HG03521 (cell line): ENCODE results near the gene ITPRID1.
"Not testable (repeated sequence)": the region's sequence is repeated elsewhere in the genome, so short reads cannot be mapped to it uniquely, and the experiment has no call there.

Experiments
- ATAC-seq: cut with Tn5 transposase; IDR thresholded peaks from one replicate; pipeline ENCODE4 v1.9.1; 2021; ENCODE audit warnings: mild to moderate bottlenecking, moderate library complexity; ENCODE audit not compliant: unreplicated experiment

The ITPRID1 gene

DNA sequence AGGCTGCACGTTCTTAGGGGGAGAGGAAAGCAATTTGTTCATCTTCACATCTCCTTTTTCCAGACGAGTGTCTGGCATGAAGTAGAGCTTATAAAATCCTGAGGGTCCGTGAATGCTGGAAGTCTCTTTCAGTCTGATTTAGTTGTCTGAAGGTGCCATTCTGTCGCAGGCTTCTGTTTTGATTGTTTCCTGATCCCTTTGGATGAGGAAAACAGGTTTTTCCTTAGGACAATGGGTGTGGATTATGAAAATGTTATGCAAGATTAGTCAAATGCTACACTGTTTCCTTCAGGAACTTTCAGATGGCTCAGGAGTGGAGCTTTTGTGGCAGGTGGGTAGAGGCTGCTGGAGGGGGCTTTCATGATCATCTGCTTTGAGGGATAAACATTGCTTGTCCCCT, at the start of gene ITPRID1:
Gene ITPRID1, plus strand, starts transcription at position 301 of the 400 bp plus-strand sequence. CDS start 38,935 bp downstream, outside the sequence.
- ATAC-seq, result no peak

DNA sequence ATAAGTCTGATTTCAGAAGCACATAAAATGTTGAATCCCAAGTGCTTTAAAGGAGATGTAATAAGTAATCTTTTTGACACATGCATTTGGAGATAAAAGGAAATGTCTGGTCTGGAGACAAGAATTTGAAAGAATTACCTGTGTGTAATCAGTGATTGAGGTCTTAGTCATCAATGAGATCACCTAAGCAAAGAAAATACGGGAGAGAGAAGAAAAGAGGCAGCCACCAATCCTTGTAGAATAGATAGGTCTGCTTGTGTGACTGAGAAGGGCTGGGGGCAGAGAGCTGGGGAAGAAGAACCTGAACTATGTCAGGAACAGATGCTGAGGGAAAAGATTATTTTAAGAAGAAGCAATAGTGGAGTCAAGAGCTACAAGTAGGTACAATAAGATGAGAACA, 49.3 kb upstream of the ITPRID1 start:
- ATAC-seq, result no peak

DNA sequence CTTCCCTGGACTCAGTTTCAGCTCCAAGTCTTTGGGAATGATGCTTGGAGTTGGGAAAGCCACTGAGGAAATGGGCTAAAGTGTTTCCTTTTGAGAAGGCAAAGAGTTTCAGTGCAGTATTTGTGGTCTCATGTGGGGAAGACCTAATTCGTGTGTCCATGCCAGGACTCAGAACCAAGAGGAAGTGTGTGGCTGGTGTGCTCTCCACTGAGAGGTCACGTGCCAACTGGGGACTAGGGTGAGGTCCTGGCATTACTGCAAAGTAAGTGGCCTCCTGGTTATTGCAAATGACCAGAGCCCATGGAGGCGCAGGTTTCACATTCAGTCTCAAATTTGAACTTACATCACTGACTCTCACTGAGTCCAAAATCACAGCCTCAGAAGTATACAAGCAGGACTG, 48.6 kb upstream of the ITPRID1 start:
- no peak for ATAC-seq

DNA sequence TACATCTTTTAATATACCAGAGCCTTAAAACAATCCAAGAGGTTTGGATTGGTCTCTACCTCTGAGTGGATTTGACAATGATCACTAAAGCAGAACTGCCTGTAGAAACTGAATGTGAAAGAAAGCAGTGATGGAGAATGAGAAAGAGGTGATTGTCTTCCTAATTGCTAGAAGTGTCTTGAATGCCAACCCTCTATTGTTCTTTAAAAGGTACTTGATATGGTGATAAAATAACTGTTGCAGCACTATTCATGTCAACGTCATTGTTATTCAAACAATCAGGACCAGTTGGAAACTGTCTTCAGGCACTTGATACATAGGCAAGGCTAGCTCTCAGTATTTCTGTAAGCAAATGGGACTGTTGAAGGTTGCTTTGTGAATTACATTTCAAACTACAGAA, 47.9 kb upstream of the ITPRID1 start:
- no peak for ATAC-seq

DNA sequence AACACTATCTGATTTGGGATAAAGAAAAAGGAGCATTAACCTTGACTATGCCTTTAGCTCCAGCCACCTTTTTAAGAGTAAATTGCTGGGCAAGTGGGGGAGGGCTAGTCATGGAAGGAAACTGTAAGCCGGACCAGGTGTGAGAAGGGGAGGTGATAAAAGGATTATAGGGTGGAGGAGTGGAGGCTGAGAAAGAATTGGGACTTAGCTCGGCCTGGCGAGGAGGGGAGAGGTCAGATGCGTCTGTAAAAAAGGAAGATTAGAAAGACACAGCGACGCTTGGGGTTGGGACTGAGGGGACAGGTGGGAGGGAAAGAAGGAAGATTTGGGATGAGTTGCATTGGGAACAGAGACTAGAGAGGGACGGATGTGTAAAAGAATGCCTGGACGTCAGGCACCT, 43.0 kb upstream of the ITPRID1 start:
- ATAC-seq, result not testable (repeated sequence)

DNA sequence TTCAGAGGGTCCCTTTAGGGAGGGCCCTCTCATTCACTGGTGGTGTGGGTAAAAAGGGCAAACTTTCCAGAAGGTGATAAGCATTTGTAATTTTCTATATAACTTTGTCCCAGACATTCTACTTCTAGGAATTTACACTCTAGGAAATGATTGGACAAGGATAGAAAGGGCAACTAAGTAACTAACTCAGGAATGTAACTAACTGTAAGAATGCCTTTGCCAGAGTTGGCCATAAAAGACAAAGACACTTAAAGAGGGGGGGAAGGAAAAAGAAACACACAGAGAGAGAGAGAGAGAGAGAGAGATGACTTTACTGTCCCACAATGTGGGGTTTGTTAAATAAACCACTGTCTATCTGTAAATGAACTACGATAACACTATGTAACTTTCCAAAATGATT, 38.5 kb upstream of the ITPRID1 start:
- no peak for ATAC-seq

DNA sequence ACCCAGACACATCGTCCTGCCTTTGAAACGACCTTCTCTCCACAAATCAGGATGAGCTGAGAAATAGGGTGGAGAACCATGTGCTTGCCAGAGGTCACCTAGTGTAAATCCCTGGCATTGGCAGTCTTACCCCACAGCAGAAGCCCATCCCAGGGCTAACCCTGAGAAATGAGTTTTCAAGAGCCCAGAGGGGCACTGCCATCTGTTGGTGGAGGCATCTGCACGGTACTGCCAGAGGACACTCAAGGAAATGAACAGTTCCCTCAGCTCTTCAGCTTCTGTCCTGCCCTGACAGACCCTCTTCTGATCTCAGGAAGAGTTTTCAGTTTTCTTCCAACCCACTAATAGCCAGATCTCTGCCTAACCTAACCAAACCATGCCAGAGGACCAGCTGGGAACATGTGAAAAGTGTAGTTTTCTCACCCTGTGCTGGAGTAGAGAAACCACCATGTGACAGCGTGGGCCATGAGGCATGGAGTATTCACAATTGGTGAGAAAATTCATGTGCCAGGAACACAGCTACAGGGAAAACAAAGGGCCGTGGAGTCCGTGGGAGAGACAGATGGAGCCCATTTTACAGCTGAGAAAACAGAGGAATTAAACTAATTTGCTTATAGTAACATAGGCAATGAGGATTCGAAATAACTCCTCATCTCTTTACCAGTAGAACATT, 37.7 kb upstream of the ITPRID1 start:
- ATAC-seq, result no peak

GRCh38 chr7:31476941-31477677, 36.8 kb upstream of the ITPRID1 start:
- no peak for ATAC-seq

DNA sequence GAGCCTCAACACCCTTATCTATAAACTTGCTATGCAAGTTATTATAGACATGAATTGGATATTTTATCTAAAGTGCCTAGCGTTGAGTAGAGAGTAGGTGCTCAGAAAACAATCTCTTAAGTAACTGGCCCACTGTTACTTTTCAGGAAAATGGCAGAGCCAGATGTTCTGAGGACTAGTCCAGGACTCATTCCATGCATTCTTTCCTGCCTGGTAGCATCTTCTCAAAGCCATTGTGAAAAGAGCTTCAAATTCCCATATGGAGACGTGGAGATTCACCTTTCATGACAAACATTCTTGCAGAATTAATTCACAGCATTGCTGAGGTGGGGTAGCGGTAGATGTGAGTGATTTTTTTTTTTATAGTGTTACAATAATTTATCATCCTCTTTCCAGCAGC, 35.9 kb upstream of the ITPRID1 start:
- no peak for ATAC-seq

DNA sequence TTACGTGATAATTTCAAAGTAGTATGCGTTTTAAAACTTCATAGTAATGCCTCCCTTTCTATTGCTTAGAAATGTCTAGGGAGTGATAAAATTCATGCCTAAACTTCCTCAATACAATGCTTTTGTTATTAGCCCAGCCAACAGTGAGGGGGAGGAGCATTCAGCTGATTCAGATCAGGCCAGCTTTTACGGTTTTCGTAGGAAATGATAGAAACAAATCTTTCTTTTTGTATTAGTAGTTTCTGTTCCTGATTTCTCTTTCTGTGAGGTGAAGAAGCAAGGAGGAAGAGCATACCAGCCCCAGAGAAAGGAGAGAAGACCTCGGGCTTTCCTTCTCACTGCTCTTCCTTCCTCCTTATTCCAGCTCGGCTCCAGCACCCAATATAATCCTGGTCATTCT, 35.2 kb upstream of the ITPRID1 start:
- ATAC-seq, result peak; percentile 75

DNA sequence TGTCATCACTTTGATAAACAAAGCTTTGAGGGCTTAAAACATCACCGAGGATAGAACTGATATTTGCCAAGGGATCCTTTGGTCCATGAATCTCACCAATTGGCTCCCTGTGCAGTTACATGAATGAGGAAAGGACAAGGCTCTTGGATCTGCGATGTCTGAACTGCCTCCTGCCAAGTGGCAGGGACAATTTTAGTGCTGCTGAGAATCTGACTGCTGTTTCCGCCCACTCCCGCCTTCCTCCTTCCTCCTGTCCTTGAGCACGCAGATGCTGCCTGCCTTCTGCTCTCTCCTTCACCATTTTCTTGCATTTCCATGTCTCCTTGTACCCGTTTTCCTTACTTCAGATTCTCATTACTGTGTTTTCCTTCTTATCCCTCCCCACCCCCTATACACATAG, 26.8 kb upstream of the ITPRID1 start:
- no peak for ATAC-seq

- ATAC-seq, result no peak
Measured at GRCh38 chr7:31487476-31487875, 26.4 kb upstream of the ITPRID1 start.

- peak; percentile 92 for ATAC-seq
Measured at GRCh38 chr7:31488562-31489203, 25.2 kb upstream of the ITPRID1 start.

DNA sequence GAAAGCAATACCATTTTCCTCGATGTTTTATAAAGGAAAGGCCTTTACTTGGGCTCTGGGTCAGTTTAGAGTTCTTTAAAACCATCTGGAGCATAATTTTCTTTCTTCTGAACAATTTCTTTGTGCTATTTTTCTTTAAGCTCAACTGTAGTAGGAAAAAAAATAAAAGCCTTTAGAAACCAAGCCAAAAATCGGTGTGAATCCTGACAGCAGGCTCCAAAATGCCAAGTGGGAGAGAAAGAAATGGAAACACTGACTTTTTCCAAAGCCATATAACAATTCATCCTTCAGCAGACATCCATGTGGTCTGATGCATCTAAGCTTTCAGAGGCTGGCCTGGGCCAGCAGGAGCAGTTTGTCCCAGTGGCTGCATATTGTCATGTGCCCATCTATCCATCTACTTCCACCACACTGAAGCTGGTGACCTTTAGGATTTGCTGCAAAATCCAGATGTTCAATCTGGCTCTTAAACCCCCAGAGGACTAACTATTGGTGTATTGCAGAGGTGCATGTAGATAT, 23.0 kb upstream of the ITPRID1 start:
- ATAC-seq, result no peak

GRCh38 chr7:31492086-31492485, 21.8 kb upstream of the ITPRID1 start:
- no peak for ATAC-seq

GRCh38 chr7:31493714-31494181, 20.1 kb upstream of the ITPRID1 start:
- no peak for ATAC-seq

DNA sequence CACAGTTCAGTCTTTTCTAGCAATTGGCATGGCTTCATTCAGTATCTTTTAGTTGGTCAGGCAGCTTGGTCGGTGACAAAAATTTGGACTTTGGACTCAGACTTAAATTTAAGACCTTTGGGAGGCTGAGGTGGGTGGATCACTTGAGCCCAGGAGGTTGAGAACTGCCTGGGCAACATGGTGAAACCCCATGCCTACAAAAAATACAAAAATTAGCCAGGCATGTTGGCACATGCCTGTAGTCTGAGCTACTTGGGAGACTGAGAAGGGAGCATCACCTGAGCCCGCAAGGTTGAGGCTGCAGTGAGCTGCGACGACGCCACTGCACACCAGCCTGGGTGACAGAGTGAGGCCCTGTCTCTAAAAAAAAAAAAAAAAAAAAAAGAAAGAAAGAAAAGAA, 19.5 kb upstream of the ITPRID1 start:
- no peak for ATAC-seq

DNA sequence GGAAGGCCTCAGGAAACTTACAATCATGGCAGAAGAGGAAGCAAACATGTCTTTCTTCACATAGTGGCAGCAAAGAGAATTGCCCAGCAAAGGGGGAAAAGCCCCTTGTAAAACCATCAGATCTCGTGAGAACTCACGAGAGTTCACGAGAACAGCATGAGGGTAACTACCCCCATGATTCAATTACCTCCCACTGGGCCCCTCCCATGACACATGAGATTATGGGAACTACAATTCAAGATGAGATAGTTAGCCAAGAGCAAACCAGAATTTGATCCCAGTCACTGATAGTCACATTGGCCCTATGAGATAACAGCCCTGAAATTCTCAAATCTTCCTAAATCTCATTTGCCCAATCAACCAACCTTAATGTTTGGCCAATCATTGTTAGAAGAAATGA, 18.2 kb upstream of the ITPRID1 start:
- ATAC-seq, result no peak

DNA sequence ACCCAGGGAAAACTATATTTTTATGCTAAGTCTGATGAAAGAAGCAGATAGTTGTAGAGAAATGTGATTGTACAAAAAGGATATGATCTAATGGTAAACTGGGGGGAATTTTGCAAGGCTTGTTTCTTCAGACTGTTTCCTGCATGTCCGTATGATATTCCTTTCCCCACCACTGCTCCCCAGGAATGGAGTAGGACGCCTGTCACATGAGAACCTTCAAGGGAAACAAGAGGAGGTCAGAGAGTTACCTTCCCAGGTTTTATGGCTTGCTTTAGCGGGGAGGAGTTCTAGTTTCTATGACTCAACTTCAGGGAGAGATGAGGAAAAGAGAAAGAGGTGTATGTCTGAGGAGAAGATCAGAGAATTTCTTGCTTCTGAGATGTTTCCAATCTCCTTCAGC, 16.4 kb upstream of the ITPRID1 start:
- ATAC-seq, result no peak

DNA sequence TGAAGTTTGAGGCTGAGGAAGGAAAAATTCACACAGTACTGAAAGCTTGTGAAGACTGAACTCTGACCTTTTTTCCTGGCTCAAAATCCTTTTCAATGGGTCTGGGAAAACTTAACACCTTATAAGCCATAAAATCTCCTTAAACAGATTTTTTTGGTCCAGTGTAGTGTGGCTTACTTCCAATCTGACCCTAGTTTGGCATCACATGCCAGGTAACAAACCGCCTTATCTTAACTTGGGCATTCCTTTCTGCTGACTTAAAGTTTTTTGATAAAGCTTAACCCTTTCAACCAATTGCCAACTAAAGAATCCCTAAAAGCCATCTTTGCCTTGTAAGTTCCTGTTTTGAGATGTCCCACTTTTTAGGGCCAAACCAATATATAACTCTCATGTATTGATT, 13.2 kb upstream of the ITPRID1 start:
- ATAC-seq, result no peak

GRCh38 chr7:31508823-31509222, 5.1 kb upstream of the ITPRID1 start:
- no peak for ATAC-seq

DNA sequence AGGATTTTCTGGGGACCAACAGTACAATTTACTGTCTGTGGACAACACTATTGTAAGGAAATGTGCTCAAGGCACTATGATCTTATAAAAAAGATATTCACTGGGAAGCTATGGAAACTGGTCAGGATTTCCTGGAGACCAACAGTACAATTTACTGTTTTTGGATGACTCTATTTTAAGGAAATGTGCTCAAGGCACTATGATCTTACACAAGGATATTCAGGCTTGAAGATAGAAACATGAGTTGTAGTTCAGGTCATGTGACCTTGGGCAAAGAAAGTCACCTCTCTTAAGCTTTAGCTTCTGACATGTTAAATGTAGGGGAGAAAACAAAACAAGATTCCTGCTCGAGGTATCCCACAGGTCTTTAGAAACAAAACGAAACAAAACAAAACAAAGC, 1.7 kb upstream of the ITPRID1 start:
- ATAC-seq, result no peak
